HG03175 (cell line): ENCODE measurements around the gene MPPED1.

ENCODE experiments used
- ATAC-seq: cut with Tn5 transposase; IDR thresholded peaks from one replicate; pipeline ENCODE4 v1.9.1; 2021; ENCODE audit warnings: mild to moderate bottlenecking, moderate library complexity; ENCODE audit not compliant: unreplicated experiment

MPPED1 gene

GRCh38 chr22:43535741-43536140 is 123.9 kb downstream of the MPPED1 start:
- ATAC-seq: no peak

GRCh38 chr22:43537019-43537585 is 125.3 kb downstream of the MPPED1 start:
- no peak for ATAC-seq

GRCh38 chr22:43539572-43540528 is 128.0 kb downstream of the MPPED1 start:
- no peak for ATAC-seq

GRCh38 chr22:43540529-43540923 is 128.7 kb downstream of the MPPED1 start:
- no peak for ATAC-seq

- ATAC-seq: no peak
Observed at GRCh38 chr22:43541022-43541421, 129.2 kb downstream of the MPPED1 start.

- no peak for ATAC-seq
Observed at GRCh38 chr22:43541462-43542407, 129.9 kb downstream of the MPPED1 start.

- ATAC-seq: no peak
Observed at GRCh38 chr22:43542681-43543521, 131.1 kb downstream of the MPPED1 start.

- ATAC-seq: no peak
Observed at GRCh38 chr22:43543522-43544288, 131.9 kb downstream of the MPPED1 start.

GRCh38 chr22:43544289-43544673 is 132.5 kb downstream of the MPPED1 start:
- ATAC-seq: no peak

GRCh38 chr22:43546186-43546585 is 134.4 kb downstream of the MPPED1 start:
- no peak for ATAC-seq

GRCh38 chr22:43550024-43550620 is 138.3 kb downstream of the MPPED1 start:
- no peak for ATAC-seq

GRCh38 chr22:43550672-43551071 is 138.9 kb downstream of the MPPED1 start:
- no peak for ATAC-seq

- ATAC-seq: no peak
Observed at GRCh38 chr22:43553451-43554258, 141.8 kb downstream of the MPPED1 start.

GRCh38 chr22:43554259-43554636 is 142.4 kb downstream of the MPPED1 start:
- ATAC-seq: no peak

- no peak for ATAC-seq
Observed at GRCh38 chr22:43554694-43555365, 143.0 kb downstream of the MPPED1 start.

- ATAC-seq: no peak
Observed at GRCh38 chr22:43555561-43556515, 144.0 kb downstream of the MPPED1 start.
